NOMO-1 treated with DMSO at 0.1 percent for 48 hours (cell line): ENCODE data around the gene FXYD6.
"Not testable (repeated sequence)": the region's sequence is repeated elsewhere in the genome, so short reads cannot be mapped to it uniquely, and the experiment has no call there.

Experiments
- DNase-seq: peaks from one replicate; lab custom pipeline; 2025; ENCODE audit not compliant: unreplicated experiment; lab: John Stamatoyannopoulos, UW

The FXYD6 gene

DNA sequence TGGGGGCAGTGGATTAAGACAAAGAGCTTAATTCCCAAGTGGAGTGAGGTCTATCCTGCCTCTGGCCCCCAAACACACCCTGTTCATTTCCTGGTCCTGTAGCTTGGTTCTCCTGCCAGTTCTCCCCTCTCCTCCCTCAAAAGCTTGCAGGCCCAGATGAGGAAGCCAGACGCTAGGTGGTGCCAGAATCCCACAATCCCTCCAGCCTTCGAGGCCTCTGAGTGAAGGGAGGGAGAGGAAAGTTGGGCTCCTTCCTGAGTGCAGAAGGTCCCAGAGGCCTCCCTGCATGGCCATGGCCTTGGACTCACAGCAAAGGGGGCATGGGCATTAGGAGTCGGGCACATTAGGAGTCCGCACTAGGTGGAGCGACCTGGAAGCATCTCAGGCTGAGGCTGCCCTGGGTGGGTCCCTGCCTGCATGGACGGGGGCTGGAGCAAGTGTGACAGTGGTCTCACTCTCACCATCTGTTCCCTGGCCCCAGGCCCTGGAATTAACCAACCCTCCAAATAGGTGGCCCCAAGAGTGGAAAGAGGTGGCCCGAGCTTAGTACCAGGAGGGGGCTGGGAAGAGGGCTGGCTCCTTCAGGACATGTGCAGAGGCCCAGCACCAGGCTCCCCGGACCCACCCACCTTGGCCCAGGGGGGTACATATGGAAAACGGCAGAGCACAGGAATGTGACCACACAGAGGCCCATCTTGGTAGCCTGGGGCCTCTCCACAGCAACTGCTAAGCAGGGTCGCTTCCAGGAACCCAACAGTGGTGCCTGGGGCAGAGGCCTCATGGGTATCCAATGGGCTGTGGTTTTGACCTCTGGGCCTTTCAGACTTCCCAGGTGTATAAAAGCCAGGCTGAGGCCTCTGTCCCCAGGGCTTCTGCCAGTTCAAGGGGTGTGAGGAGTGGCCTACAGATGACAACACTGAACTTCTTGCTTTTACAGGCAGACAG lies 57.1 kb downstream of the FXYD6 start:
- DNase-seq = peak; percentile 67

DNA sequence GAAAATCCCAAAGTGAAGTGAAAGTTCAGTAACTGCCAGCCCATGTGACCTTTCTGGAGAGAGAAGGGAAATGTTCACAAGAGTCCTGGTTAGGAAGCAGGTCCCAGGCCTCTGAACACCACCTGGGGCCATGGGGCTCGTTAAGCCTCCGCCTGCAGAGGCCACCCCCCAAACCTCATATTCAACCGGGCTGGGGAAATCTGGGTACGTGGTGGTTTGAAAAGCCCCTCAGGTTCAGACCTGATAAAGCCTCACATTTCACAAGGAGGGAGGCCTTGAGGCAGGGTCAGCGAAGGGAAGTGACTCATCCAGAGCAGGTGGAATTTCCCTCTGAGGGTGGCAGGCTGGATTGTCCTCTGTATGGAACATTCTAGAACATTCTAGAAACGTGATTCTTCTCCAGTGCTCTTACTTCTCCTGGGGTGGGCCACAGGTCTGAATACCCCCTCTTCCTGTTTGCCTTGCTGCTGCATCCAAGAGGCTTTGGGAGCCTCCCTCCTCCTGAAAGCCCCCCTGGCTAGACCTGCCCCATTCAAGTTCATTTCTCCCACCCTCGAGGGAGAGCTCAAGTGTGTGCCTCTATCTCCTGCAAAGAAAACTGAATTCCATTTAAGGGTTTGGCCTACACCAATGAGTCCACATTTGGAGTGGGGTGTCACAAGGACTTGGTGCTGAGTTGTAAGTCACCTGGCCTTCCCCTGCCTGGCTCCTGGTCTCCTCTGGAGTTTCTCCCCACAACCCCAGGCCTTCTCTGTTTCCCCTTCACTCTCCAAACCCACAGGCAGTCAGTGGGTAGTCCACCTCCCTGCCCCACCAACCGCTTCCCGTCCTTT lies 58.2 kb downstream of the FXYD6 start:
- DNase-seq = no peak

DNA sequence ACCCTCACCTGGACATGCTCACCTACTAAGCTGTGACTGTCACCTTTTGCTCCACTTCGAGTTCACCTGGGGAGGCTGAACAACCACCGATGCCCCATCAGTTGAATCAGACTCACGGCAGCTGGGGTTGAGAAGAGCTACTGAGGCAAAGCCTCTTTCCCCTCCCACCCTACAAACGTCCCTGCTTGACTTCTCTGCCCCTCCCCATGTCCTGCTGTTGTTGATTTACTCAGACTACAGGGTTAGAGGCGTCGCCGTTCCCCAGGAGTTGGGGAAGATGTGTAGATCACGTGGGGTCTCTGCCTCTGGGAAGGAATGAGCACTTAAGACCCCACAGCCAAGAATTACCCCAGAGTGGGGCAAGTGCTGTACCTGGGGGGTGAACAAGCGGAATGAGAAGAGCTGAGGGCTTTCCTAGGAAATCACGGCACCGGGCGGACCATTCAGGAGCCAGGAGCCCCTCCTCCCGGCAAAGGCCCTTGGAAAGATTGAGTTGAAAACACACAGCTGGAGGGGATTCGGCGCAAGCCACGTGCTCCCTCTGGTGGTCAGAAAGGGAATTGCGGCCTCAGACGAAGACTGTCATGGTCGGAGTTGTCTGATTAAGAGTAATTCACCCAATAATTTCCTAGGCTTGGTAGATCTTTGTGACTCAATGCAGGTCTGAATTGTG lies 59.0 kb downstream of the FXYD6 start:
- DNase-seq = peak; percentile 60

DNA sequence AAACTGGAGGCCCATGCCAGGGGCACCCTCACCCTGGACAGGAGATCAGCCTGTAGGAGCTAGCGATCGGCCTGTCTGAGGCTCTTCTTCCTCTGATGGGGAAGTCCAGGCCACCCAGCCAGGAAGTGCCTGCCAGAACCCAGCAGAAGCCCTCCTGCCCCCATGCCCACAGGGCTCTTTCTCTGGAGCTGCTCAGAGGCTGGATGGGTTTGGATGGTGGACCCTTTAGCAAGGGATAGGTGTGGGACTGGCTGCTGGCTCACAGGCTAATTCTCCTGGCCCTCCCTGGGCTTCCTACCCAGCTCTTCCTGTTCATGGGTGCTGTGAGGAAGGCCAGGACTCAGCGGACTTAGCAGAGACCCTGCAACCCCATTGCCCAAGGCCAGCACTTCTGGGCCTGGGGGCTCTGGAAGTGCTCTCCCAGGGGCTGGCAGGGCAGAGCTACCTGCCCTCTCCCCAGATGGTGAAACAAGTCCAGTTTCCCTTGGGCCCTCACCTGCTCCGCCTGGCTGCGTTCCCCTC lies 59.6 kb downstream of the FXYD6 start:
- DNase-seq = no peak

DNA sequence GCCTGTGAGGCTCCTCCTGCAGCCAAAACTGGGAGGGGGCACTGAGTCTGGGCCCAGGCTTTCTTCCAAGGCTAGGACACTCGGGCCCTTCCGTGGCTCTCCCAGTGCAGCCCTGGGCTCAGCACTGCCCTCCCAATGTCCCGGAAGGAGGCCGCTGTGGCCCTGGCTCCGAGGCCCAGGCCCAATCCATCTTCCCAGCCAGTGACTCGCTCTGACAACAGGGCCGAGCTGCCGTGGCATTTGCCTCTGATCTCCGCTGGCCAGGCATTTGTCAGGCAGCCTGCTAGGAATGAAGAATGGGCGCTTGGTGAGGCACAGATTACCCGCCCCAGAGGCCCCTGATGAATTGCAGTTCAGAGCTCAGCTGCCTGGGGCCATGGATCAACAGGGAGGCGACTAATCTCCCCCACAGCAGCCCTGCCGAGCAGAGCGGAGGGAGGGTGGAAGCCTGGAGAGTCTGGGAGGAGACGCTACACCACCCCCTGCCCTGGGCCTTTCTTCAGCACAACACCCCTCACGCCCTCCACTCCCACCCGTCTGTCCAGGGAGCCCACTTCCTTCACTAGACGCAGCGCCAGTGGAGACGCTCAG lies 60.2 kb downstream of the FXYD6 start:
- no peak for DNase-seq

DNA sequence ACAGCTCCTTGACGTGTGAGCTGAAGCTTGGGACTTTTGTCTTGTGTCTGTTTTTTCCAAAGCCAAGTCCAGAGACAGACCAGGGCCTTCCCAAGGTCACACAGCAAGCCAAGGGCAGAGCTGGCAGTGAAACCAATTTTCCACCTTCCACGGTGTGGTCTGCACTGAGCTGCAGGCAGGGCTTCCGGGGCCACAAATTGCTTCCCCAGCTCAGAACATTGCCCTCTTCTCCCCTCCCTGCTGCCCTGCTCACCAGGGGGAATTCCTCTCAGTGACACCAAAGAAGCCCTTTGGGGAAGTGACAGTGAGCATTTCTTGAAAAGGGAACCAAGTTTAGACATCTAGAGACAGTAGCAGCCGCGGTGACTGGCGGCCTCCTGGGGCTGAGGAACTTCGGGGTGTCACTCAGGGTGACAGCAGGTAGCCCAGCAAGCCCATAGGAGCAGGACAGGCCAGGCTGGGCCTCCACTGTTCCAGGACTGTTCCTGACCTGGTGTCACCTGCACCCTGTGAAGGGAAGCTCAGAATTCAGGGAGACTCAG lies 61.1 kb downstream of the FXYD6 start:
- DNase-seq = peak; percentile 91

DNA sequence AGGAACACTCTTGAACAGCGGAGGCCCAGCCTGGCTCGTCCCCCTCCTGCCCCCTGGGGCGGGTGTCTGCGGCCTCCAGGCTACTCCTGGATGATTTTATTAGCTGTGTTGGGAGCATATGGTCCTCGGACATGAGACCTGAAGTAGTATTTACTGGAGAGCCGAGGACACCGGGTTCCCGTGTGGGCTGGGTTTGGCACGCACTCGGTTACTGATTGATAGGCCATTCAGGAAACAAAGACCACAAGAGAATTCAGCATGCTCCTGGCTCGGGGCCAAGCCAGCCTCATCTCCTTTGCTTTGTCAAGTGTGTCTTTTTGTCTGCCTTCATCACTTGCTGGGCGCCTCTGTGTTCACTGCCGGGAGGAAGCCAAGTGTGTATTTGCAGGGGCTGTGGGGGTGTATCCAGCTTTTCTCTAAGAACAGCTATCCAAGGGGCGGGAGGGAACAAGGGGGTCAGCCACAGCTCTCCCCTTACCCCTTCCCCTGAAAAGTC lies 61.6 kb downstream of the FXYD6 start:
- peak; percentile 41 for DNase-seq

DNA sequence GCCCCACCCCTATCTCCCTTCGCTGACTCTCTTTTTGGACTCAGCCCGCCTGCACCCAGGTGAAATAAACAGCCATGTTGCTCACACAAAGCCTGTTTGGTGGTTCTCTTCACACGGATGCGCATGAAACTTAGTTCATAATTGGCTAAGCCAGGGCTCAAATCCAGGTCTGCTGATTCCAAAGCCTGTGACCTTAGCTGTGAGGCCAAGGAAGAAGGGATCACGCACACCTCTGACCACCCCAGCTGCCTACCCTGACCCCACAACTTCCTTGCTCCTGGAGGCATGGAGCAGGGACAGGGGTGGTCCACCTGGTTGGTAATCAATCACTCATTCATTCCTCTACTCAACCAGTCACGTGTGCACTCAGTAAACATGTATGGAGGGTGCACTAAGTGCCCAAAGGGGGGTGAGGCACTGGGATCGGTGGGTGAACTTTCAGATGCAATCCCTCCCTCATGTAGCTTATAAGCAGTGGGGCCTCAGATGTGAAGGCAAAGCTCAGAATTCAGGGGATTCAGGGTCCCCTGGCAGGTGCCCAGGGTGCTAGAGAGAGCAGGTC lies 62.2 kb downstream of the FXYD6 start:
- DNase-seq = no peak

DNA sequence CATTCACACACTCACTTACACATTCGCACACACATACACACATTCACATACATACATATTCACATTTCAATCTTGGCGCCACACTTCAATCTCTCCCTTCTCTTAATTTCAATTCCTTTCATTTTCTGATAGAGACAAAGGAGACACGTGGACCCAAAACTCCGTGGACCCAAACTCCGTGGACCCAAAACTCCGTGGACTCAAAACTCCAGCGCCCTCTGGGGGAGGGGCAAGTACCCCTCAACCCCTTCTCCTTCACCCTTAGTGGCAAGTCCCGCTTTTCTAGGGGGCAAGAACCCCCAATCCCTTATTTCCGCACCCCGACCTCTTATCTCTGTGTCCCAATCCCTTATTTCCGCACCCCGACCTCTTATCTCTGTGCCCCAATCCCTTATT lies 66.4 kb downstream of the FXYD6 start:
- not testable (repeated sequence) for DNase-seq

DNA sequence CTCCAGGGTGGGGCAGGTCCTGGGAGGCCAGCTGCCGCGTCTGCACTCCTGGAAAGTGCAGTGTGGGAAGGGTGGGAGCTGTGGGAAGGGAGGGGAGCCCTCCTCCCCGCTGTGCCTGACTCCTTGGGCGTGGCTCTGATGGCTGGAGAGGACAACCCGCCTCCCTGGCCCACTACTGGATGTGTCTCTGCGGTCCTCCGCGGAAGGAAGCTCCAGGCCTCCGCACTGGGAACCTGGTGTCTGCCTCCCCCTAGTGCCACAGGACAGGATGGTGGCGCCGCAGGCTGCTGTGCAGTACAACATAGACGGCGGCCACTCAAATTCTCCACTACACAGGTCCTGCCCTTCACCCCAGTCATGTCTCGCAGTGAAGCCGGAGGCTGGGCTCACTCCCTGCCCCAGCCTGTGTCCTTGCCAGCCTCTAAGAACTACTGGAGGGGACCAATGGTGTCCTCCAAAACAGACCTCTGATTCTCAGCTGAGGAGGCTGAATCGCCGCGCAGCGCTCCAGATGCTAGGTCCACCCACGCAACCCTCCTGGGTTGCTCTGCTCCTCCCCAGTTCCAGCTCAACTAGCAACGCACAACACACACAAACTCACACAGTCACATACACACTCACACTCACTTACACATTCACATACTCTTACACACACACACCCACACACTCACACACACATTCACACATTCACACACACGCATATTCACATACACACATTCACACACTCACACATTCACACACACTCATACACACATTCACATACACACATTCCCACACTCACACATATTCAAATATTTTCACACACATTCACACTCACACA lies 67.0 kb downstream of the FXYD6 start:
- peak; percentile 52 for DNase-seq

DNA sequence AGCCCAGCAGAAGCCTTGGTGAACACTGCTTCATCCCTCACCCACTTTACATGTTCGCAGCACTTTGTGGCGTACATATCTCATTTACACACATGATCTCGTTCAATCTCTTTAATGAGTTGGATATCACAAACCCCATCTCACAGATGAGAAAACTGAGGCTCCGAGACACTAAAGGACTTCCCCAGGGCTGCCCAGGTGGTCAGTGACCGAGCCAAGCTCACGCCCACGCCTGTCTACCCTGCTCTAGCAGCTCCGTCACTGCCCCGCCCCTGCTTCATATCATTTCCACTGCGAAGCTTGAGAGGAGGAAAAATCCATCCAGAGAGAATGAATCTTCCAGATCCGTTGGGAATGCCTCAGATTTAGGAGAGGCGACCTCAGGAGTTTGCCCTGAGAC lies 67.7 kb downstream of the FXYD6 start:
- DNase-seq = no peak

DNA sequence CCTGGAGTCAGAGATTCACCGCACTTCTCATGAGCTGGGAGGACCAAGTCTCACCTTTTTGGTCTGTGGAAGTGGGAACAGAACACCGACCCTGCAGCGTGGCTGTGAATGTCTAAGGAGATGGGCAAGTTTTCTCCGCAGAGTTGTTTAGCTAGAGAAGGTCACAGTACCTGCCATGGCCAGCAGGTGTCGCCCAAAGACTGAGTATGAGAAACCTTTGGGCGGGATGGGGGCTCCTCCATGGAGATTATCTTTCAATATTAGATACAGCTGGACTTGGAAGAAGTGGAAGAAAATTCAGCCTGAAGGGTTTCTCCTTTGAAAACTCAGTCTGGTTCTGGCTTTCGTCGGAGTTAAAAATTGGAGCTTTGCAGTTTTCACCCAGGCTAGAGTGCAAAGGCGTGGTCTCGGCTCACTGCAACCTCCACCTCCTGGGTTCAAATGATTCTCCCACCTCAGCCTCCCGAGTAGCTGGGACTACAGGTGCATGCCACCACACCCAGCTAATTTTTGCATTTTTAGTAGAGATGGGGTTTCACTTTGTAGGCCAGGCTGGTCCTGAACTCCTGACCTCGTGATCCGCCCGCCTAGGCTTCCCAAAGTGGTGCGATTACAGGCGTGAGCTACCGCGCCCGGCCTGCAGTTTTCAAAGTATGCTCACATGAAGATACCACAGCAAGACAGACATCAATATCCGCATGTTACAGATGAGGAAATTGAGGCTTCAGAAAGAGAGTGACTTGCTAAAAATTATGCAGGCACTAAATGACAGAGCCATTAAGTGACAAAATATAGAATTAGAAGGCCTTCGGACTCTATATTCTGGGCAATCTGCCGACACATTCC lies 68.8 kb downstream of the FXYD6 start:
- DNase-seq = peak; percentile 33

DNA sequence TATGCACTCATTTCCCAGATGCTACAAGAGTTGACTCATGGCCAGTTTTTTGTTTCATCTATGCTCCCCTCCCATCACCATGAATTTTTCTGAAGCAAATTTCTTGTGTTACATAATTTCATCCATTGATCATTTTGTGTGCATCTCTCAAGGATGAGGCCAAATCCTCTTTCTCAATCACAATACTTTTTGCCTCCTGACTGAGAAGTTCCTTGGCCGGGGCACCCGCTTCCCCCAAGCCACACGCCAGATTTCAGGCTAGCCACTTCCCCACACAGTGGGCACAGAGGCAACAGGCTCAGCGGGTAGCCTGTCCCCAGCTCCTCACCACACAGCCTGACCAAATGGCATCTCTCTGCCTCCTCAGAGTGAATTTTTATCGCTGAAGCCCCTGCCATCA lies 69.6 kb downstream of the FXYD6 start:
- DNase-seq = peak; percentile 41

DNA sequence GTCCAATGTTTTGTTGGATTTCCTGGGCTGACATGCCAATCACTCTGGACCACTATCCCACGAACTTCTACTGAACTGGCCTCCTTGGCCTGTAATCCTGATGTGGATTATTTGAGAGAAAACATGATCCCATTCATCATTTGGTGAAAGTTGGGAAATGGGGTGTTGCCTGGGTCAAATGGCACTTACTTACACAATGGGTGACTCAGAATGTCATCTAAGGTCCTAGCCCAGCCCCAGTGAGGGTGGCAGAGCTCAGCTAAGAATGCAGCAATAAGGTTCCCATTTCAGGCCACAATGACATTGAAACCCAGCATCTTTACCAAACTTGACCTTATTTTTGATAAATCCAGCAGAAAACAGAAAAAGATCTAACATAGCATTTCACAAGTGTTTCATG lies 71.4 kb downstream of the FXYD6 start:
- peak; percentile 43 for DNase-seq

DNA sequence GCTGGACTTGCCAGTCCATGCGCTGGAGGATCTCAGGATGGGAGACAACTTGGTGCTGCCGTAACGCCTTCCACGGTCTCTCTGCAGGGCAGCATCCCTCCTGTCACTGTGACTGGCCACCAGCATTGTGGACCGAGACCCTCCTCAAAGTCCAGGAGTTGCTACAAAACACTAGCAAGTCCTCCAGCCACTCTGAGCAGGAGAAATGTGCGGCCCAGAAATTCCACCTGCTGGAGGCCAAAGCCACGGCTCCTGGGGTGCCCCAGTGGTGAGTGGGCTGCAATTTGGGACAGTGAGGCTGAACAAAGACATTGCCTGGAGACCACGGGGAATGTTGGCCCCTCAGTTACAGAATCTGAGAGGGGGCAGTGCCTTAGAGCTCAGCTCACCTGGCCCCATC lies 72.6 kb downstream of the FXYD6 start:
- DNase-seq = no peak

DNA sequence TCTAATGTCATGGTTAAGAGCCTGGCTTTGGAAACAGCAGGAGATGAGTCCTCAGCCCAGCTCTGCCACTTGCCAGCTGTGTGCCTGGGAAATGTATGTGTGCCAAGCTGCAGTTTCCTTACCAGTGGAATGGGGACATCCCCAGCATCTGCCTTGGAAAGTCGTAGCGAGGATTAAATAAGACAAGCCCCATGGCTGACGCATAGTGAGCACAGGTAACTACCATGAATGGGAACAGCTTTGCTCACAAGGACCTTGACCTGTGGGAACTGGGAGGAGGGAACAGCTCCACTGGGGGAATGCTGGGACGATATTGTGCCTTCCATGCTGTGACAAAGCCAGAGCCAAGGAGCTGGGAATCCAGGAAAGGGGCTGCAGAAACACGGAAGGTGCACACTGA lies 76.8 kb downstream of the FXYD6 start:
- no peak for DNase-seq

DNA sequence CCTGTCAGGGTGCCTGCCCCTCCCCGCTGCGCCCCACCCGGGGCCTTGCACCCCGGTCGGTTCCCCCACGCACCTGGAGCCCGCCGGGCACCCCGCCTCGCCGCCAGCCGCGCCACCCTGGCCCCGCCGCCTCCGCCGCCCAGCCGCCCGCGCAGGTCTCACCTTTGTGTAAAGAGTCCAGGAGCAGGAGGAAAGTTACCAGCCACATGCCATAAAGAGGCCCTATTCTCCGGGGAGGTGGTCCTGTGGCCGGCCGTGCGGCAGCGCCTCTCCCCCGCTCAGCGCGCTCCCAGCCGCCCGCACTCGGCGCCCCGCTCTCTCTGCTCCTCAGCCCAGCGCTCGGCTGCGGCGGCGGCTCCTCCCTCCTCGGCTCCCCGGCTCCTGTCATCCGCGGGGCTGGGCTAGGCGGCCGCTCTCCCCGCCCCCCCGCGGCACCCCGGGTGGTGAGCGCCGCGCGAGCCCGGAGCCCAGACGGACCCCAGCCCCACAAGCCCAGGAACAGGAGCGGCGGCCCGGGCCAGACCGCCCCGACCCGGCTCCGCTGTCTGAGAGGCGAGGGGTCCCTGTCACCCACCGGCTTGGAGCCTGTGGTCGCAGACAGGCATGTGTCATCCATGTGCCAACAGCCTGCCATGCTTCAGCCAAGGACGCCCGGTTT lies 79.5 kb downstream of the FXYD6 start, which contains the start of gene DSCAML1:
Gene DSCAML1 (minus strand): TSS at position 345 of the 658 bp plus-strand sequence. CDS start 137 bp downstream, at position 208.
- no peak for DNase-seq

DNA sequence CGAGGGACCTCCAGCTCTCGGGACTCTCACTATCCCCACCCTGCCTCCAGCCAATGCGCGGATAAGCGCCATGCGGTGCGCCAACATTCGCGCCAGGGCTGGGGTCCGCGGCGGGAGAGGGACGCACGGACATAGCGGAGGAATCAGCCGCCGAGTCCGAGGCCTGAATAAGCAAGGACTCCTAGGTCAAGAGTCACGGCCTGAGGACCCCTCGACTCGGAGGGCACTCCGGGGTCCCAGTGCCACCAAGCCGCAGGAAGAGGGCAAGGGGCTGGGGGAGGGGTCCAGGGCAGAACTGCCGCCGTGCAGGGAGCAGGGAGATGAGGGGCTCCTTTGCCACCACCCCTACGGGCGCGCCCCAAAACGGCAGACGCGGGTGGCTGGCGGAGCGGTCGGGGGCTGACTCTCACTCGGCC lies 80.0 kb downstream of the FXYD6 start:
- no peak for DNase-seq
